A673 (cell line): ENCODE data around the gene CARS1. TPM values are rescaled to one million over a fixed set of nuclear protein-coding genes. Genes with fewer than 3 reads are reported as not detected.

Experiments
- BruUV-seq: library from RNA; stranded (reverse); fragments of 400-500 nt; replicated peaks from 2 replicates; lab custom pipeline; 2021; lab: Mats Ljungman, UMichigan
- CTCF ChIA-PET: fragments of 300-600 bp; sonication (Branson Sonifier 250); formaldehyde crosslinking; loops from one replicate; lab custom pipeline; 2022; ENCODE audit warnings: antibody characterized with exemption; lab: Charles Lee
- POLR2A ChIA-PET: fragments of 300-600 bp; sonication (Branson Sonifier 250); formaldehyde crosslinking; loops from one replicate; lab custom pipeline; 2022; ENCODE audit warnings: antibody characterized with exemption; ENCODE audit not compliant: low non-redundant PET; lab: Charles Lee
- DNase-seq: peaks from one replicate; pipeline ENCODE4 v3.0.0-alpha.2; 2015; ENCODE audit warnings: low spot score
- H3K27ac ChIP-seq: fragments of 200-600 bp; sonication (generic); 2 replicates; pipeline ENCODE4 v1.5.1; 2016; ENCODE audit warnings: mixed run types, low read depth, mild to moderate bottlenecking, mixed read lengths, antibody characterized with exemption, low read length; ENCODE audit not compliant: poor library complexity, severe bottlenecking
- H3K27me3 ChIP-seq: fragments of 200-600 bp; sonication (generic); replicated peaks from 2 replicates; pipeline ENCODE4 v1.6.1; 2017; ENCODE audit warnings: mixed run types, low read depth, mild to moderate bottlenecking, mixed read lengths, antibody characterized with exemption, low read length; ENCODE audit not compliant: insufficient read depth, poor library complexity
- H3K36me3 ChIP-seq: fragments of 200-600 bp; sonication (generic); 2 replicates; pipeline ENCODE4 v1.6.1; 2016; ENCODE audit warnings: mixed run types, mild to moderate bottlenecking, mixed read lengths, antibody characterized with exemption, low read length; ENCODE audit not compliant: insufficient read depth, poor library complexity, severe bottlenecking
- H3K4me1 ChIP-seq: fragments of 200-600 bp; sonication (generic); 2 replicates; pipeline ENCODE4 v1.6.1; 2017; ENCODE audit warnings: mixed run types, mild to moderate bottlenecking, mixed read lengths, antibody characterized with exemption, low read length; ENCODE audit not compliant: insufficient read depth, poor library complexity, severe bottlenecking
- H3K4me3 ChIP-seq: fragments of 200-600 bp; sonication (generic); 2 replicates; pipeline ENCODE4 v1.5.1; 2016; ENCODE audit warnings: low read depth, mixed run types, mild to moderate bottlenecking, mixed read lengths, low read length; ENCODE audit not compliant: poor library complexity, severe bottlenecking
- H3K9me3 ChIP-seq: fragments of 200-600 bp; sonication (generic); 2 replicates; pipeline ENCODE4 v1.6.1; 2016; ENCODE audit warnings: mixed run types, low read depth, mild to moderate bottlenecking, mixed read lengths, antibody characterized with exemption, low read length; ENCODE audit not compliant: poor library complexity, severe bottlenecking
- EZH2 ChIP-seq: fragments of 200-600 bp; sonication (generic); IDR thresholded peaks from 2 replicates; pipeline ENCODE4 v1.6.1; 2017; ENCODE audit warnings: borderline replicate concordance, low read depth, mild to moderate bottlenecking, mixed read lengths, antibody characterized with exemption, low read length; ENCODE audit not compliant: poor library complexity, severe bottlenecking
- intact Hi-C: fragments of 100-400 bp; cut with micrococcal nuclease; formaldehyde crosslinking; loops from one replicate; pipeline ENCODE4 v1.10.0; 2022; ENCODE audit not compliant: unreplicated experiment
- total RNA-seq: library from RNA; stranded (reverse); gene quantifications from 2 replicates; pipeline ENCODE4 v1.2.3, GENCODE V29; 2021
- TF ChIP-seq, protein P1 (sequence below): fragments of 300-800, 200-600 bp; sonication (generic); conservative IDR thresholded peaks from 2 replicates; pipeline ENCODE4 v1.5.1; 2017; ENCODE audit warnings: low read depth, mild to moderate bottlenecking, antibody characterized with exemption, low read length, moderate library complexity, mixed read lengths

Gene CARS1
- total RNA-seq, 1 experiment from 2014 or later = 76.4 TPM

DNA sequence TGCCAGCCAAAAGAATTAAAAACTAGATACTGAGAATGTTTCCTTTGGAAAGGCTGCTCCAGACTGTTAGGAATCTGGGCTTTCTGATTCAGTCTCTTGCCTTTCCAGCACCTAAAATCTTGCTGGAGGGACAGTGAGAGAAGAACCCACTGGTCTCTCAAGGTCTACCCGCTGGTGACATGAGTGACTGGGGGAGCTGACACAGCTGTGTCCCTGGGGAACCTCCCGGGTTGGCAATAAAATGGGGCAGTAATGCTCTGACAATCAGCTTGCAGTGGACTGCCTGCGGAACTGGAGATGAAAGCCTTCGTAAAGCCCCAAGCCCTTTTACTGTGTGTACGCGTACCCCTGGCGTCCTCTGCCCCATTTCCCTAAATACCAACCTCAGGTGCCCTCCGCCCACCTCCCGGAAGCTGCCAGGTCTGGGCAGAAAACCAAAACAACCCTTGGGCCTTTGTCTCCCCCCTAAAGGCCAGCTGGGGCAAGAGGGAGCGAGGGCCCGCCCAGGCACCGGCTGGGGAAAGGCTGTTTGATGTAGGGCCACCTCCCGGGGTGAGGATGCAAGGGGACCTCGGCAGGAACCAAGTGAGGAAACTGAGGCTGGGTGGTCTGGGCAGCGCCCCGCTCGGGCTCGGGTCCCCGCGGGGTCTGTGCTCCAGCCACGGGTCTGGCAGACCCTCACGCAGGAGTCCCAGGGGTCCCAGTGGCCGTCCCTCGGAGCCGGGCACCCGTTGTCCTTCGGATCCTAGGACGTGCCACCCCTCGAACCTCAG, 741 bp downstream of the CARS1 start:
- BruUV-seq = no TSS peak
- peak overlapping the region; percentile 100 for H3K4me3 ChIP-seq
- H3K4me1 ChIP-seq = peaks cover 19% of the 10 kb centered on the region
- TF ChIP-seq, protein P1, sequence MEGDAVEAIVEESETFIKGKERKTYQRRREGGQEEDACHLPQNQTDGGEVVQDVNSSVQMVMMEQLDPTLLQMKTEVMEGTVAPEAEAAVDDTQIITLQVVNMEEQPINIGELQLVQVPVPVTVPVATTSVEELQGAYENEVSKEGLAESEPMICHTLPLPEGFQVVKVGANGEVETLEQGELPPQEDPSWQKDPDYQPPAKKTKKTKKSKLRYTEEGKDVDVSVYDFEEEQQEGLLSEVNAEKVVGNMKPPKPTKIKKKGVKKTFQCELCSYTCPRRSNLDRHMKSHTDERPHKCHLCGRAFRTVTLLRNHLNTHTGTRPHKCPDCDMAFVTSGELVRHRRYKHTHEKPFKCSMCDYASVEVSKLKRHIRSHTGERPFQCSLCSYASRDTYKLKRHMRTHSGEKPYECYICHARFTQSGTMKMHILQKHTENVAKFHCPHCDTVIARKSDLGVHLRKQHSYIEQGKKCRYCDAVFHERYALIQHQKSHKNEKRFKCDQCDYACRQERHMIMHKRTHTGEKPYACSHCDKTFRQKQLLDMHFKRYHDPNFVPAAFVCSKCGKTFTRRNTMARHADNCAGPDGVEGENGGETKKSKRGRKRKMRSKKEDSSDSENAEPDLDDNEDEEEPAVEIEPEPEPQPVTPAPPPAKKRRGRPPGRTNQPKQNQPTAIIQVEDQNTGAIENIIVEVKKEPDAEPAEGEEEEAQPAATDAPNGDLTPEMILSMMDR = no peak
- TF ChIP-seq EZH2 = no peak
- no peaks in the 10 kb centered on the region for H3K27me3 ChIP-seq
- intact Hi-C loops = no loop called here
- ChIA-PET CTCF (no interaction called here), POLR2A (no interaction called here)
- H3K9me3 ChIP-seq = no peaks in the 10 kb centered on the region
- no peak for DNase-seq
- peaks cover 9% of the 10 kb centered on the region for H3K36me3 ChIP-seq
- H3K27ac ChIP-seq = peak overlapping the region; percentile 99

DNA sequence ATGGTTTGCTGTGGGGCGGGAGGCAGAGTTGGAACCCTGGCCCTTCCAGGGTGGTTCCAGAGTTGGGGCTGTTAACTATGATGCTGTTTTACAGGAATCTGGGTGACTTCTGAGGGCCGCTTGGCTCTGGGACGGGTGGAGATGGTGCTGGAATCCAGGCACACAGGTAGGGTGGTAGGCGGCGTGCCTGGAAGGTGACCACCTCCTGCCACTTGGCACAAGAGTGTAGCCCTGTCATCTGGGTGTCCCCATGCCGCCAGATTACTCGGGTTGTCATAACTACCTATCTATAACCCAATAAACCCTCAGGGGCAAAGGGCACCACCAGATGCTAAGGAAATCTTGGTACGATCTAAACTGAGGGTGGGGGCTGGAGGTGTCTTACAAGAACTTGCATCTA, 1.3 kb downstream of the CARS1 start:
- Histone ChIP-seq H3K27ac (peak overlapping the region; percentile 99), H3K4me3 (peak overlapping the region; percentile 100), H3K9me3 (no peaks in the 10 kb centered on the region), H3K36me3 (peaks cover 9% of the 10 kb centered on the region), H3K27me3 (no peaks in the 10 kb centered on the region), H3K4me1 (peaks cover 25% of the 10 kb centered on the region)
- no peak for TF ChIP-seq EZH2
- TF ChIP-seq, protein P1 = no peak
- ChIA-PET POLR2A (no interaction called here), CTCF (no interaction called here)
- TSS peak; percentile 31 for BruUV-seq
- intact Hi-C loops = no loop called here
- DNase-seq = no peak

DNA sequence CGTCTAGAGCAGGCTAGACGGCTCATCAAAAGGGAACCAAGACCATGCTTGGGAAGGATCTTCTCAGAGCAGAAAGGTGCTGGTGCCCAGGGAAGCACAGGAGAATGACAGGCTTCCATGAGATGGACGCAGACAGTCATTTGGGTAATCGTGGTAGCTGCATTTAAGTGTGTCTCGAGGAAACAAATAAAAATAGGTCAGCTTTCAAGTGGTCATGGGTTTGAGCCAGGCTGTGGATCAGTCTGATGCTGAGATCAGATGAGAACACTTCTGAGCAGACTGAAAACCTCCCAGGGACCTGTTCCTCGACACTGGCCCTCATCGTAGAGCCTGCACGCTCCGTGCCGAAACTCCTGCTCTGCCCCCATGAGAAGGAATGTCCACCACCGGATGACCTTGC, 4.7 kb downstream of the CARS1 start:
- peak overlapping the region; percentile 16 for H3K27ac ChIP-seq
- BruUV-seq = no TSS peak
- intact Hi-C loops = no loop called here
- peaks cover 44% of the 10 kb centered on the region for H3K4me1 ChIP-seq
- no peak for DNase-seq
- H3K4me3 ChIP-seq = no peak overlapping the region
- no peaks in the 10 kb centered on the region for H3K27me3 ChIP-seq
- H3K9me3 ChIP-seq = no peaks in the 10 kb centered on the region
- POLR2A ChIA-PET = no interaction called here
- CTCF ChIA-PET = interaction anchor here (1.7 kb wide), 1 partner anchor 39 kb away, joined by 8 read pairs; no protein-coding TSS in a partner anchor
- no peak for TF ChIP-seq EZH2
- TF ChIP-seq, protein P1 = no peak
- peaks cover 9% of the 10 kb centered on the region for H3K36me3 ChIP-seq
